Chondrocyte (in vitro differentiated cells): ENCODE results near the gene TGFB3. TPM values are rescaled to one million over a fixed set of nuclear protein-coding genes. Genes with fewer than 3 reads are reported as not detected.

Experiments used
- DNase-seq: peaks from one replicate; pipeline ENCODE4 v3.0.0; 2021; ENCODE audit warnings: mixed read lengths, low spot score
- H3K27ac Mint-ChIP-seq: one replicate; pipeline ENCODE4 v1.8.0; 2021; ENCODE audit warnings: mild to moderate bottlenecking, moderate library complexity, mixed read lengths; ENCODE audit not compliant: unreplicated experiment
- H3K27me3 Mint-ChIP-seq: 2 replicates; pipeline ENCODE4 v1.8.0; 2021; ENCODE audit warnings: low read depth, mixed read lengths
- H3K36me3 Mint-ChIP-seq: 2 replicates; pipeline ENCODE4 v1.8.0; 2021; ENCODE audit warnings: low read depth, mixed read lengths
- H3K4me1 Mint-ChIP-seq: 2 replicates; pipeline ENCODE4 v1.8.0; 2021; ENCODE audit warnings: low read depth, mild to moderate bottlenecking, mixed read lengths
- H3K4me3 Mint-ChIP-seq: one replicate; pipeline ENCODE4 v1.8.0; 2021; ENCODE audit warnings: mild to moderate bottlenecking, moderate library complexity, mixed read lengths; ENCODE audit not compliant: unreplicated experiment
- H3K9me3 Mint-ChIP-seq: 2 replicates; pipeline ENCODE4 v1.8.0; 2021; ENCODE audit warnings: low read depth, mixed read lengths
- CTCF ChIP-seq: fragments of 200-600 bp; sonication (generic); IDR thresholded peaks from 2 replicates; pipeline ENCODE4 v1.5.0; 2021; ENCODE audit warnings: antibody characterized with exemption, mild to moderate bottlenecking, moderate library complexity
- total RNA-seq: library from RNA; stranded (reverse); gene quantifications from 3 replicates; pipeline ENCODE4 v1.2.1, GENCODE V29; 2021

TGFB3 gene
- total RNA-seq, 1 donor from 2014 or later: 200 TPM

- H3K9me3 Mint-ChIP-seq: no peaks in the 10 kb centered on the region
- no peaks in the 10 kb centered on the region for H3K4me1 Mint-ChIP-seq
Measured at GRCh38 chr14:75915045-75915444, 66.8 kb downstream of the TGFB3 start.

GRCh38 chr14:75913183-75913582 lies 68.6 kb downstream of the TGFB3 start:
- no peak overlapping the region for H3K27ac Mint-ChIP-seq
- no peaks in the 10 kb centered on the region for H3K36me3 Mint-ChIP-seq
- H3K4me3 Mint-ChIP-seq: no peak overlapping the region
- no peaks in the 10 kb centered on the region for H3K4me1 Mint-ChIP-seq
- DNase-seq: no peak
- H3K9me3 Mint-ChIP-seq: no peaks in the 10 kb centered on the region
- H3K27me3 Mint-ChIP-seq: no peaks in the 10 kb centered on the region
- TF ChIP-seq CTCF: no peak

More at GRCh38 chr14:75915045-75915444, 66.8 kb downstream of the TGFB3 start:
- Mint-ChIP-seq H3K27me3 (no peaks in the 10 kb centered on the region), H3K4me3 (no peak overlapping the region), H3K27ac (no peak overlapping the region), H3K36me3 (no peaks in the 10 kb centered on the region)
- no peak for TF ChIP-seq CTCF
- DNase-seq: no peak

- DNase-seq: no peak
- no peak overlapping the region for H3K27ac Mint-ChIP-seq
- H3K4me1 Mint-ChIP-seq: peaks cover 3% of the 10 kb centered on the region
- H3K9me3 Mint-ChIP-seq: no peaks in the 10 kb centered on the region
- TF ChIP-seq CTCF: no peak
- no peak overlapping the region for H3K4me3 Mint-ChIP-seq
- H3K27me3 Mint-ChIP-seq: no peaks in the 10 kb centered on the region
- H3K36me3 Mint-ChIP-seq: no peaks in the 10 kb centered on the region
Measured at GRCh38 chr14:75911883-75912282, 69.9 kb downstream of the TGFB3 start.

- Mint-ChIP-seq H3K27ac (no peak overlapping the region), H3K4me1 (peaks cover 21% of the 10 kb centered on the region), H3K36me3 (no peaks in the 10 kb centered on the region), H3K9me3 (no peaks in the 10 kb centered on the region), H3K27me3 (no peaks in the 10 kb centered on the region), H3K4me3 (no peak overlapping the region)
- no peak for DNase-seq
- TF ChIP-seq CTCF: no peak
Measured at GRCh38 chr14:75910048-75910447, 71.7 kb downstream of the TGFB3 start.

- no peak for TF ChIP-seq CTCF
- H3K9me3 Mint-ChIP-seq: no peaks in the 10 kb centered on the region
- H3K4me3 Mint-ChIP-seq: no peak overlapping the region
- H3K4me1 Mint-ChIP-seq: peaks cover 24% of the 10 kb centered on the region
- no peak overlapping the region for H3K27ac Mint-ChIP-seq
- no peak for DNase-seq
- H3K27me3 Mint-ChIP-seq: no peaks in the 10 kb centered on the region
- H3K36me3 Mint-ChIP-seq: no peaks in the 10 kb centered on the region
Measured at GRCh38 chr14:75909630-75910029, 72.2 kb downstream of the TGFB3 start.

Other genes starting within 250 kb of the TGFB3 start
- 25.0 to 28.6 TPM (median 28.2 TPM) in 3 replicates for gene IFT43, start 3.8 kb upstream of the TGFB3 start, total RNA-seq
- gene GPATCH2L, start 169.9 kb upstream of the TGFB3 start, total RNA-seq: 46.7 to 51.3 TPM (median 46.8 TPM) in 3 replicates